ENCODE results near the gene PPP3CB.

The PPP3CB gene

GRCh38 chr10:73449113-73449512 lies 46.7 kb downstream of the PPP3CB start:
- no peaks in the 10 kb centered on the region for H3K27me3 ChIP-seq (ENCODE audit: insufficient read depth, low read length)
- H3K4me3 ChIP-seq (ENCODE audit: low read depth, low read length) = no peak overlapping the region
- H3K27ac ChIP-seq (ENCODE audit: low read depth, low read length) = no peak overlapping the region
- peaks cover 3% of the 10 kb centered on the region for H3K36me3 ChIP-seq (ENCODE audit: insufficient read depth, low read length)
- H2AFZ ChIP-seq (ENCODE audit: low read length, unreplicated experiment) = no peak overlapping the region
- no peaks in the 10 kb centered on the region for H3K79me2 ChIP-seq (ENCODE audit: control insufficient read depth, insufficient read depth, low read length, unreplicated experiment)
- H3K4me1 ChIP-seq (ENCODE audit: control insufficient read depth, insufficient read depth, low read length, unreplicated experiment) = no peaks in the 10 kb centered on the region

- Histone ChIP-seq H3K4me1 (ENCODE audit: control insufficient read depth, insufficient read depth, low read length, unreplicated experiment) (no peaks in the 10 kb centered on the region), H2AFZ (ENCODE audit: low read length, unreplicated experiment) (no peak overlapping the region), H3K79me2 (ENCODE audit: control insufficient read depth, insufficient read depth, low read length, unreplicated experiment) (no peaks in the 10 kb centered on the region), H3K27ac (ENCODE audit: low read depth, low read length) (no peak overlapping the region), H3K27me3 (ENCODE audit: insufficient read depth, low read length) (no peaks in the 10 kb centered on the region), H3K4me3 (ENCODE audit: low read depth, low read length) (no peak overlapping the region), H3K36me3 (ENCODE audit: insufficient read depth, low read length) (peaks cover 3% of the 10 kb centered on the region)
Measured at GRCh38 chr10:73448384-73448783, 47.4 kb downstream of the PPP3CB start.

GRCh38 chr10:73446926-73447325 lies 48.9 kb downstream of the PPP3CB start:
- Histone ChIP-seq H3K4me3 (ENCODE audit: low read depth, low read length) (no peak overlapping the region), H2AFZ (ENCODE audit: low read length, unreplicated experiment) (no peak overlapping the region), H3K4me1 (ENCODE audit: control insufficient read depth, insufficient read depth, low read length, unreplicated experiment) (no peaks in the 10 kb centered on the region), H3K27me3 (ENCODE audit: insufficient read depth, low read length) (no peaks in the 10 kb centered on the region), H3K79me2 (ENCODE audit: control insufficient read depth, insufficient read depth, low read length, unreplicated experiment) (no peaks in the 10 kb centered on the region), H3K36me3 (ENCODE audit: insufficient read depth, low read length) (peaks cover 3% of the 10 kb centered on the region; the same call in 1 of the 2 replicates), H3K27ac (ENCODE audit: low read depth, low read length) (no peak overlapping the region)

GRCh38 chr10:73444457-73444856 lies 51.4 kb downstream of the PPP3CB start:
- Histone ChIP-seq H3K79me2 (ENCODE audit: control insufficient read depth, insufficient read depth, low read length, unreplicated experiment) (no peaks in the 10 kb centered on the region), H3K27me3 (ENCODE audit: insufficient read depth, low read length) (no peaks in the 10 kb centered on the region), H2AFZ (ENCODE audit: low read length, unreplicated experiment) (no peak overlapping the region), H3K36me3 (ENCODE audit: insufficient read depth, low read length) (peaks cover 3% of the 10 kb centered on the region; the same call in 1 of the 2 replicates), H3K4me1 (ENCODE audit: control insufficient read depth, insufficient read depth, low read length, unreplicated experiment) (peaks cover 11% of the 10 kb centered on the region), H3K4me3 (ENCODE audit: low read depth, low read length) (no peak overlapping the region), H3K27ac (ENCODE audit: low read depth, low read length) (no peak overlapping the region)

GRCh38 chr10:73439605-73440312 lies 56.1 kb downstream of the PPP3CB start:
- no peaks in the 10 kb centered on the region for H3K27me3 ChIP-seq (ENCODE audit: insufficient read depth, low read length)
- H3K4me1 ChIP-seq (ENCODE audit: control insufficient read depth, insufficient read depth, low read length, unreplicated experiment) = peaks cover 21% of the 10 kb centered on the region
- H3K27ac ChIP-seq (ENCODE audit: low read depth, low read length) = peak overlapping the region; percentile 64
- H3K36me3 ChIP-seq (ENCODE audit: insufficient read depth, low read length) = peaks cover 9% of the 10 kb centered on the region; the same call in 1 of the 2 replicates
- no peaks in the 10 kb centered on the region for H3K79me2 ChIP-seq (ENCODE audit: control insufficient read depth, insufficient read depth, low read length, unreplicated experiment)
- H3K4me3 ChIP-seq (ENCODE audit: low read depth, low read length) = peak overlapping the region; percentile 35; the same call in 1 of the 2 replicates
- no peak overlapping the region for H2AFZ ChIP-seq (ENCODE audit: low read length, unreplicated experiment)

- Histone ChIP-seq H2AFZ (ENCODE audit: low read length, unreplicated experiment) (no peak overlapping the region), H3K4me1 (ENCODE audit: control insufficient read depth, insufficient read depth, low read length, unreplicated experiment) (peaks cover 21% of the 10 kb centered on the region), H3K79me2 (ENCODE audit: control insufficient read depth, insufficient read depth, low read length, unreplicated experiment) (no peaks in the 10 kb centered on the region), H3K27ac (ENCODE audit: low read depth, low read length) (peak overlapping the region; percentile 64), H3K4me3 (ENCODE audit: low read depth, low read length) (peak overlapping the region; percentile 35; the same call in 1 of the 2 replicates), H3K36me3 (ENCODE audit: insufficient read depth, low read length) (peaks cover 9% of the 10 kb centered on the region; the same call in 1 of the 2 replicates), H3K27me3 (ENCODE audit: insufficient read depth, low read length) (no peaks in the 10 kb centered on the region)
Measured at GRCh38 chr10:73439055-73439454, 56.8 kb downstream of the PPP3CB start.

- Histone ChIP-seq H3K79me2 (ENCODE audit: control insufficient read depth, insufficient read depth, low read length, unreplicated experiment) (no peaks in the 10 kb centered on the region), H2AFZ (ENCODE audit: low read length, unreplicated experiment) (no peak within 1 kb of the TSS), H3K27me3 (ENCODE audit: insufficient read depth, low read length) (no peaks in the 10 kb centered on the region), H3K36me3 (ENCODE audit: insufficient read depth, low read length) (peaks cover 12% of the 10 kb centered on the region), H3K4me1 (ENCODE audit: control insufficient read depth, insufficient read depth, low read length, unreplicated experiment) (peaks cover 1% of the 10 kb centered on the region), H3K4me3 (ENCODE audit: low read depth, low read length) (no peak within 1 kb of the TSS), H3K27ac (ENCODE audit: low read depth, low read length) (no peak within 1 kb of the TSS)
Measured at GRCh38 chr10:73433538-73433867, 62.3 kb downstream of the PPP3CB start, which contains the start of gene MSS51. Gene MSS51 (minus strand): TSS chr10:73433561. CDS start chr10:73428284, 5,277 bp downstream.

GRCh38 chr10:73432646-73433537 lies 62.9 kb downstream of the PPP3CB start:
- peaks cover 8% of the 10 kb centered on the region for H3K36me3 ChIP-seq (ENCODE audit: insufficient read depth, low read length)
- no peaks in the 10 kb centered on the region for H3K4me1 ChIP-seq (ENCODE audit: control insufficient read depth, insufficient read depth, low read length, unreplicated experiment)
- H3K4me3 ChIP-seq (ENCODE audit: low read depth, low read length) = no peak overlapping the region
- H3K27ac ChIP-seq (ENCODE audit: low read depth, low read length) = no peak overlapping the region
- H2AFZ ChIP-seq (ENCODE audit: low read length, unreplicated experiment) = no peak overlapping the region
- H3K79me2 ChIP-seq (ENCODE audit: control insufficient read depth, insufficient read depth, low read length, unreplicated experiment) = no peaks in the 10 kb centered on the region
- H3K27me3 ChIP-seq (ENCODE audit: insufficient read depth, low read length) = no peaks in the 10 kb centered on the region

- Histone ChIP-seq H3K4me1 (ENCODE audit: control insufficient read depth, insufficient read depth, low read length, unreplicated experiment) (no peaks in the 10 kb centered on the region), H3K36me3 (ENCODE audit: insufficient read depth, low read length) (peaks cover 12% of the 10 kb centered on the region), H3K4me3 (ENCODE audit: low read depth, low read length) (no peak overlapping the region), H3K79me2 (ENCODE audit: control insufficient read depth, insufficient read depth, low read length, unreplicated experiment) (no peaks in the 10 kb centered on the region), H3K27me3 (ENCODE audit: insufficient read depth, low read length) (no peaks in the 10 kb centered on the region), H2AFZ (ENCODE audit: low read length, unreplicated experiment) (no peak overlapping the region), H3K27ac (ENCODE audit: low read depth, low read length) (no peak overlapping the region)
Measured at GRCh38 chr10:73426318-73426717, 69.5 kb downstream of the PPP3CB start.

- Histone ChIP-seq H3K27me3 (ENCODE audit: insufficient read depth, low read length) (no peaks in the 10 kb centered on the region), H3K36me3 (ENCODE audit: insufficient read depth, low read length) (peaks cover 8% of the 10 kb centered on the region), H3K4me3 (ENCODE audit: low read depth, low read length) (no peak overlapping the region), H2AFZ (ENCODE audit: low read length, unreplicated experiment) (no peak overlapping the region), H3K4me1 (ENCODE audit: control insufficient read depth, insufficient read depth, low read length, unreplicated experiment) (no peaks in the 10 kb centered on the region), H3K79me2 (ENCODE audit: control insufficient read depth, insufficient read depth, low read length, unreplicated experiment) (no peaks in the 10 kb centered on the region), H3K27ac (ENCODE audit: low read depth, low read length) (no peak overlapping the region)
Measured at GRCh38 chr10:73424478-73424877, 71.3 kb downstream of the PPP3CB start.
